ENCODE measurements around the gene MSLN.
"Not testable (repeated sequence)": the region's sequence is repeated elsewhere in the genome, so short reads cannot be mapped to it uniquely, and the experiment has no call there.

Gene MSLN

DNA sequence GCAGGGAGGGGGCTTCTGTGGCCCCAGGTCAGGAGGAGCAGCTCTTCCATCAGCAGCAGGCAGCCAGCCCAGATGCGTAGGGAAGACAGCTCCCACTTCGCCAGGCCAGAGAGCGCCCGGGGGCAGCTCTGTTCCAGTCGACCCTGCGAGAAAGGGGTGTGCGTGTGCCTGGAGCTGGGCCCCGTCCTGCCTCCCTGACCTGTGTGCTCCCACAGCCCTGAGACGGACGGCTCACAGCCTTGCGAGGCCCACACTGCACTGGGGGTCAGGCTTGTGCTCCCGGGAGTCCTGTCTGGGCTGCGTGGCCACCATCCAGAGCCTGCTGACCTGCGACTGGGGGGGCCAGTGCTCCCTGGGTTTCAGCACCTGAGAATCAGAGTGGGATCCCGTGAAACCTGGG, 469 bp upstream of the MSLN start:
- no peak for DNase-seq (ENCODE audit: low read depth)

DNA sequence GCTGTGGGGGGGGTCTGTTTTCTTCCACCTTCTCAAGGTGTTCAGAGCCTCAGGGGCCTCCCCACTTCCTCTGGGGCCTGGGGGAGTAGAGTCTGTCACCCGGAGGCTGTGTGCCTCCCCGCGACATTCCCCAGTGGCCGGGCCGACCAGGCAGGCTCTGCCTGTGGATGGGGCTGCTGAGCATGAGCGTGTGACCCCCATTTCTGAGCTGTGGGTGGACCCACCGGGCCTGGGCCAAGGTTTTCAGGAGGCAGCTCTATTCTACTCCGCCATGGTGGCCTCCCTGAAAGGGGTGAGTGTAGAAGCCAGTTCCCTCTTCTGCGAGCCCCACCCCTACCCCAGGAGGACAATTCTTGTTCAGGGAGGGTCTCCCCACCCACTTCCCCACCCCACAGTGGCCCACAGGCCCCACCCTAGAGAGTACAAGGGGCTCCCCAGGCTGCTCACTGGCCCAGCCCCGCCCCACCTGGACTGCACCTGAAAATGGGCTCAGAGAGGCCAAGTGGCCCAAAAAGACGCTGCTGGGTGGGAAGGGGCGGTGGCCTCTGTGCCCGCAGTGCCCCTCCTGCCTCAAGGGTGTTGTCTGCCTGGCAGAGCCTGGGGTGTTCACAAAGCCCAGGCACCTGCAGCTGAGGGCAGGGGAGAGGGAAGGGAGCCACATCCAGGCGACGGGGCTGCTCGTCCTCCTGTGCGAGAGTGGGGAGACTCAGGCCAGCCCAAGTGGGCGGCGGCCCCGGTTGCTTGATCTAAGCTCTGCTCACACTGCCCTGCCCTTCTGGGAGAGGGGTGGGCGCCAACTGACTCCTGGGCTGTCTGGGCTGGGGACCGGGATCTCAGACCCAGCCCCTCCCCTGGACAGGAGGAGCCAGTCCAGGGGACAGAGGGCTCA, 1.3 kb downstream of the MSLN start:
- no peak for DNase-seq (ENCODE audit: low read depth)

GRCh38 chr16:762595-763268, 2.2 kb downstream of the MSLN start:
- DNase-seq (ENCODE audit: low read depth): no peak

GRCh38 chr16:763369-764183, 3.0 kb downstream of the MSLN start:
- no peak for DNase-seq (ENCODE audit: low read depth)

GRCh38 chr16:764184-764750, 3.7 kb downstream of the MSLN start:
- no peak for DNase-seq (ENCODE audit: low read depth)

DNA sequence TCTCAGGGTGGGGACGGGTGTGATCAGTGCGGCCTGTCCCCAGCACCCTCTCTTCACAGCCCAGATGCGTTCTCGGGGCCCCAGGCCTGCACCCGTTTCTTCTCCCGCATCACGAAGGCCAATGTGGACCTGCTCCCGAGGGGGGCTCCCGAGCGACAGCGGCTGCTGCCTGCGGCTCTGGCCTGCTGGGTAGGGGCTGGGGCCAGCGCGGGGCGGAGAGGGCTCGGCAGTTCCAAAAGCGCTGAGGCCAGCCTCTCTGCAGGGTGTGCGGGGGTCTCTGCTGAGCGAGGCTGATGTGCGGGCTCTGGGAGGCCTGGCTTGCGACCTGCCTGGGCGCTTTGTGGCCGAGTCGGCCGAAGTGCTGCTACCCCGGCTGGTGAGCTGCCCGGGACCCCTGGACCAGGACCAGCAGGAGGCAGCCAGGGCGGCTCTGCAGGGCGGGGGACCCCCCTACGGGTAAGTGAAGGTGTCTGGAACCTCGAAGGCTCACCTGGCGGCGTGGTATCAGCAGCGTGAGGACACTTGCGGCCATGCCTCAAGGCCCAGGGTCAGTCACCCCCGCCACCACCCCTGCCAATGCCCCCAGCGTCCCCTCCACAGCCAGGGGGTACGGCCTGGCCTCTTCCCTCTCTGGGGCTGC, 4.4 kb downstream of the MSLN start:
- DNase-seq (ENCODE audit: low read depth): no peak

DNA sequence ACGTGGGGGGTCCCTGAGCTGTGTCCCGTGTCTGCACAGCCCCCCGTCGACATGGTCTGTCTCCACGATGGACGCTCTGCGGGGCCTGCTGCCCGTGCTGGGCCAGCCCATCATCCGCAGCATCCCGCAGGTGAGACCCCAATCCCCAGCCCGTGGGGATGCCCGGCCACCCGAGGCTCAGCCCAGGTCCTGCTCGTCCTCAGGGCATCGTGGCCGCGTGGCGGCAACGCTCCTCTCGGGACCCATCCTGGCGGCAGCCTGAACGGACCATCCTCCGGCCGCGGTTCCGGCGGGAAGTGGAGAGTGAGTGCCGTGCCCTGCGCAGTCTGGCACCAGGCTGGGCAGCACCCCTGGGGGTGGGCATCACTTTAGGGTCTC, 4.9 kb downstream of the MSLN start:
- DNase-seq (ENCODE audit: low read depth): no peak

- no peak for DNase-seq (ENCODE audit: low read depth)
These were observed 5.7 kb downstream of the MSLN start for GRCh38 chr16:766008-766819.

GRCh38 chr16:766820-767640, 6.5 kb downstream of the MSLN start:
- DNase-seq (ENCODE audit: low read depth): no peak

GRCh38 chr16:767743-768235, 7.3 kb downstream of the MSLN start:
- no peak for DNase-seq (ENCODE audit: low read depth)

- no peak for DNase-seq (ENCODE audit: low read depth)
These were observed 7.9 kb downstream of the MSLN start for GRCh38 chr16:768428-768827.

DNA sequence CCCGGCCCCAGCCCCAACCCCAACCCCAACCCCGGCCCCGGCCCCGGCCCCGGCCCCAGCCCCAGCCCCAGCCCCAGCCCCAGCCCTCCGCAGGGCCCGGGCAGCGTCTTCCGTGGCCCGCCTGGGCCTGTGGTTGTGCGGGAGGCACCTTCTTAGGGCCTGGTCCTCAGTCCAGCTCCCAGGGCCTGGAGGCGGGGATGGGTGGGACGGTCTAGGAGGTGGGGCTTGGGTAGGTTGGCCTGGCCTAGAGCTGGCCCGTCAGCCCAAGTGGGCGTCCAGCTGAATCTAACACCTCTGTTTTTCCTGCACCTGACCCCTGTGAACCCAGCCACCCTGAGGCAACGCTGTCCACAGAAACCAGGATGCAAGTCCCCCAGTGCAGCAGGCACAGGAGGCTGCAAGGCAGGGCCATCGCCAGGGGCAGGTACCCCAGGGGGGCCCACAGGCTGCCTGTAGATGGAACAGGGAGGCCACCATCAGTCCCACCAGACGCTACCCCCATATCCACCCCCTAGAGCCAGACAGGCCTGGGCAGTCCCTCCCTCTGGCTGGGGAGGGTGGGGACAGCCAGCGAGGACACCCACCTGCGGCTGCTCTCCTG, 8.8 kb downstream of the MSLN start:
- no peak for DNase-seq (ENCODE audit: low read depth)

DNA sequence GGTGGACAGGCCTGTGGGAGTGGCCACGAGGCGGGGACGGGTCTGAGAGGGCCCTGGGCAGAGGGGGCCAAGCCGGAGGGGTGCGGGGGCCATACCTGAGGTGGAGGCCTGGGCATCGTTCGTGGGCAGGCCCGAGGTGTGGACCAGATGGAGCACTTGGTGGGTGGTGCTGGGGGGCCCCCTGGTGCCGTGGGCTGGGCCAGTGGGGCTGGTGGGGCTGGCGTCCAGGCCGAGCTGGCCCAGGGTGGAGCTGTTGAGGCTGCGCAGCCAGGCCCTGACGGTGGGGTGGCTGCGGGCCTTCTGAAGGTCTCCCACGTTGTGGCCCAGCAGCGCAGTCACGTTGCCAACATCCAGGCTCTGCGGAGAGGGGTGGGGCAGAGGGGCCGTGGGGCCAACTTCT, 9.4 kb downstream of the MSLN start:
- DNase-seq (ENCODE audit: low read depth): no peak

- no peak for DNase-seq (ENCODE audit: low read depth)
These were observed 9.9 kb downstream of the MSLN start for GRCh38 chr16:770411-770810.

DNA sequence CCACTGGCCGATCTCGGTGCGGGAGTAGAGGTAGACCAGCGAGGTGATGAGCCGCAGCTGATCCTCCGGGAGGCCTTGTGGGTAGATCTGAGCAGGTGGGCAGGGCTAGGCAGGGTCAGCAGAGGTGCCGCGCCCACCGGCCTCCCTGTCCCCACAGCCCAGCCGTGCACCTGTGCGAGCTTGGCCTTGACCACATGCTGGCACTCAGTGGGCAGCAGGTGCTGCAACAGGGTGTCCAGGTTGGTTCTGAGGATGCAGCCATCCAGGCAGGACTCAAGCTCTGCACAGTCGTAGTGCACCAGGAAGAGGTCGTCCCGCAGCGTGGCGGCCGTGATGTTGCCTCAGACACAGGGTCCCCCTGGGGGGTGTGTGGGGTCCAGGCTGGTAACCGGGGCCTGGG, 12.4 kb downstream of the MSLN start:
- no peak for DNase-seq (ENCODE audit: low read depth)

GRCh38 chr16:774086-775001, 13.8 kb downstream of the MSLN start:
- DNase-seq (ENCODE audit: low read depth): no peak

GRCh38 chr16:775236-775796, 14.8 kb downstream of the MSLN start:
- no peak for DNase-seq (ENCODE audit: low read depth)

DNA sequence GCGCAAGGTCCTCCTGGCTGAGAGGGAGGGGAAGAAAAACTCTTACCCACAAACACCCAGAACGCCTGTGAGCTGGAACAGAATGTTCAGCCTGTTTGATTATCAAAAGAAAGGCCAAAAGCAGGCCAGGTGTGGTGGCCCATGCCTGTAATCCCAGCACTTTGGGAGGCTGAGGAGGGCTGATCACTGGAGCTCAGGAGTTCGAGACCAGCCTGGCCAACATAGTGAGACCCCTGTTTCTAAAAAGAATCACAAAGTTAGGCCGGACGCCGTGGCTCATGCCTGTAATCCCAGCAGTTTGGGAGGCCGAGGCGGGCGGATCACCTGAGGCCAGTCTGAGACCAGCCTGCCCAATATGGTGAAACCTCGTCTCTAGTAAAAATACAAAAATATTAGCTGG, 15.8 kb downstream of the MSLN start:
- DNase-seq (ENCODE audit: low read depth): not testable (repeated sequence)
